RPMI8226 (cell line): ENCODE data around the gene TYR.
"Not testable (repeated sequence)": the region's sequence is repeated elsewhere in the genome, so short reads cannot be mapped to it uniquely, and the experiment has no call there.

ENCODE experiments used
- DNase-seq: peaks from one replicate; pipeline ENCODE4 v3.0.0-alpha.2; 2015

The TYR gene

DNA sequence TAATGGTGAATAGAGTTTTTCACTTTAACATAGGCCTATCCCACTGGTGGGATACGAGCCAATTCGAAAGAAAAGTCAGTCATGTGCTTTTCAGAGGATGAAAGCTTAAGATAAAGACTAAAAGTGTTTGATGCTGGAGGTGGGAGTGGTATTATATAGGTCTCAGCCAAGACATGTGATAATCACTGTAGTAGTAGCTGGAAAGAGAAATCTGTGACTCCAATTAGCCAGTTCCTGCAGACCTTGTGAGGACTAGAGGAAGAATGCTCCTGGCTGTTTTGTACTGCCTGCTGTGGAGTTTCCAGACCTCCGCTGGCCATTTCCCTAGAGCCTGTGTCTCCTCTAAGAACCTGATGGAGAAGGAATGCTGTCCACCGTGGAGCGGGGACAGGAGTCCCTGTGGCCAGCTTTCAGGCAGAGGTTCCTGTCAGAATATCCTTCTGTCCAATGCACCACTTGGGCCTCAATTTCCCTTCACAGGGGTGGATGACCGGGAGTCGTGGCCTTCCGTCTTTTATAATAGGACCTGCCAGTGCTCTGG, at the start of gene TYR:
Gene TYR, plus strand, starts transcription at position 185 of the 541 bp plus-strand sequence. Its CDS starts 79 bp downstream, at position 264.
- DNase-seq: no peak

DNA sequence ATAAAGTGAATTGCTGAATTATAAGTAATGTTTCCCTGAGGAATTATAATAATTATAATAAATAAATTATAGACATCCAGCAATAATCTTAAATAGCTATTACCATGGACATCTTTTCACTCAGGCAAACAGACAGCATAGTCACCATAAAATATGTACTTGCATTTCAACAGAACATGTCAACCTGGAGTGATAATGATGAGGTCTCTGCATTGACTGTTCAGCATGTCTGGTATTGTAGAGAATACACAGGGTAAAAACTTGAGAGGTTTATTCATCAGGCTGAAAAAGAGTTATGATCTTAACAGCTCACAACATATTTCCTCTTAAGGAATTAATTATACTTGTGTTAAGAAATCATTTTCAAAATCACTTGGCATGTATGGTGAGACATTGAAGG, 41.1 kb upstream of the TYR start:
- no peak for DNase-seq

DNA sequence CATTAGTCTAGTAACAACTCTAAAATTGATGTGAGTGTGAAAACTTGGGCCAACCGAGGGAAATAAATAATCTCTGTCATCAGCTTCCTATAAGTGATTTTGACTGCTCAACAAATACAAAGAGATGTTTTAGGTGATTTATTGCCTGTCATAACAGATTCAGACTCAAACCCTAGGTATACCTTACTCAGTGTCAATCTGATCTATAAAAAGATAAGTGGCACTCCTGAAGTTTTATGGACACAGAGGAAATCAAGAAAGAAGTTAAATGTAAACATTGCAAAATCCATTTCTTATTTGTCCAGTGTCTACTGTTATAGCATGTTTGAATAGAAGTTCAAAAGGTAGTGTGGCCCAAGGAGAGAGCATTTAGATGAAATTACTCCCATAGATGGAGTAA, 30.4 kb upstream of the TYR start:
- no peak for DNase-seq

DNA sequence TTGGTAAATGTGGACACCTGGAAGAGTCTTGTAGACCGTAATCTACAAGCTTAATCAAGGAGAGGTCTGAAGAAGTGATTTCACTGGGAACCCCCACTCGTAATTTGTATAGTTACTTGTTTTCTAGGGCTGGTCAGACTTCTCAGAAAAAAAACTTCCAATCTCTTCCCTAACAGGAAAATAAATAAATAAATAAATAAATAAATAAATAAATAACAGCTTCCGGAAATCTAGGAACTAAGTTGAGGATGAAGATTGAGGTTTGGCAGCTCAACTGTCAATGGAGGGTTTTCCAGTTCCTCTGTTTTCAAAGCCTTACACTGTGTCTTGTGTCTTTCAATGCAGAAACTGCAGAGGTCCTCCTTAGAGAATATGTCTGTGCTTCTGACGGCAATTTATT, 17.7 kb upstream of the TYR start:
- no peak for DNase-seq

DNA sequence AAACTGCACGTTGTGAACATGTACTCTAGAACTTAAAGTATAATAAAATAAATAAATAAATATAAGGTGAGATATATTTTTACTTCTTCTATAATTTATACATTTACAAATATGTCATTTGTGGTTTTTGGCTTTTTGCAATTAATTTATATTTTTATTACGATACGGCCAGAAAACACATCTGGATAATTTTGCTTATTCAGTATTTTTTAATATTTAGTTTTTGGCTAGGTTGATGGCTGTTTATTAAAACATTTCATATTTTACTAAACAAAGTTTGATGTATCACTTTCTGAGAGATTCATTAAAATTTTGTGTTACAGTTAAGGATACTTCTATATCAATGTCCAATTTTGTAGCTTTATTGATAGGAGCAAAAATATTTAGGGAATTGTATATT, 15.7 kb upstream of the TYR start:
- DNase-seq: no peak

DNA sequence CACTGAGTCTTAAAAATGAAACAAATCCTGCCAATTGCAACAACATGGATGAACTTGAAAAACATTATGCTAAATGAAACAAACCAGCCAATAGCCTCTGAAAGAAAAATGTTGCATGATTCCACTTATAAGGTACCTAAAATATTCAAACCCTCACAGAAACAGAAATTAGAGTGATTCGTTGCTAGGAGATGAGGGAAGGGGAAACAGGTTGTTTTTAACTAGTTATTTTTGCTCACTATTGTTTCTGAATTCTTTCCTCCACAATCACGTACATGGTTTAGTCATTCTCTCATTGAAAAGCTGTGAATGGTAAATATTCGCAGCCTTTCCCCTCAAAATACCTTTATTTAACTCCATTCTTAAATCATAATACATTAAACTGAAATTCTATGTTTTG, 14.0 kb upstream of the TYR start:
- no peak for DNase-seq

DNA sequence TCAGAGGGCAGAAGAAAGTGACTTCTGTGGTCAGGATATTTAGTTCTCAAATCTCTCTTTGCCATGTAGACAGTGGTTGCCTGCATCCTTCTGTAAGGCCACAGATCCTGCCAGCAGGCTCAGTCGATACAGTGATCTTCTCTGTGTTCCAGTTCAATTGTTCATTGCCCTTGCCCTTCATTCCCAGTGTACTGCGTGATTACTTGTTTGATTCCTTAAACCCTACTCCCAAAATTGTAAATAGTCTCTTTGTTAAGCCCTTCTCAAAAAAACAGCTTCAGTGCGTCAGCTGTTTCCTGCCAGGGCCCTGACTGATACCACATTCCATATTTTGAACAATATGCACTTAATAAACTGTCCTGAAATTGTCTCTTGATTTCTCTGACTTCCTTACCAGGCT, 9.3 kb upstream of the TYR start:
- no peak for DNase-seq

DNA sequence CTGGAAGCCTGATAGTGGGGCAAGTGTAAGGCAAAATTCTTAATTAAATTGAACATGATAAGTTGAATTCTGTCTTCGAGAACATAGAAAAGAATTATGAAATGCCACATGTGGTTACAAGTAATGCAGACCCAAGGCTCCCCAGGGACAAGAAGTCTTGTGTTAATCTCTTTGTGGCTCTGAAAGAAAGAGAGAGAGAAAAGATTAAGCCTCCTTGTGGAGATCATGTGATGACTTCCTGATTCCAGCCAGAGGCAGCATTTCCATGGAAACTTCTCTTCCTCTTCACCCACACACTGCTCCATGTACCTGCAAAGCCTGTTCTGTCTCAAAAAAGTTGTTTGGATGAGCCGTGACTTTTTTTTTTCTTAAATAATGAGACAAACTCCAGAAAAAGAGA, 1.9 kb upstream of the TYR start:
- DNase-seq: no peak

DNA sequence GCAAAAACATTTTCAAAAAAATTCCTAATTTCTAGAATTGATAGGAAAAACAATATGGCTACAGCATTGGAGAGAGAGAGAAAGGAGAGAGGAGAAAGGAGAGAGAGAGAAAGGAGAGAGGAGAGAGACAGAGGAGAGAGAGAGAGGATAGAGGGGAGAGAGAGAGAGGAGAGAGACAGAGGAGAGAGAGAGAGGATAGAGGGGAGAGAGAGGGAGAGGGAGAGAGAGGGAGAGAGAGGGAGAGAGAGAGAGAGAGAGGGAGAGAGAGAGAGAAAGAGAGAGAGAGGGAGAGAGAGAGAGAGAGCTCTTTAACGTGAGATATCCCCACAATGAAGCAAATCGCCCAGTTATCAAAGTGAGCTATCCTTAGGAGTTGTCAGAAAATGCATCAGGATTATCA, 737 bp upstream of the TYR start:
- no peak for DNase-seq

DNA sequence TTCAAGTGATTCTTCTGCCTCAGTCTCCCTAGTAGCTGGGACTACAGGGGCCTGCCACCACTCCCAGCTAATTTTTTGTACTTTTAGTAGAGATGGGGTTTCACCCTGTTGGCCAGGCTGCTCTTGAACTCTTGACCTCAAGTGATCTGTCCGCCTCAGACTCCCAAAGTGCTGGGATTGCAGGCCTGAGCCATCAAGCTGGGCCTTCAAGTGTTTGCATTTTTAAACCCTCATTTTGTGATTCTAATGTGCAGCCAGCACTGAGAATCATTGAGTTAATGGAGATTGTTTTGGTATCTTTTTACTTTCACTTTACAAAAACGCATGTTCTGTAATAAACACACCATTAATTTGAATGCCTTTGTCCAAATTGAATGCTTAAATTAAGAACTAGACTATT, 3.4 kb downstream of the TYR start:
- no peak for DNase-seq

DNA sequence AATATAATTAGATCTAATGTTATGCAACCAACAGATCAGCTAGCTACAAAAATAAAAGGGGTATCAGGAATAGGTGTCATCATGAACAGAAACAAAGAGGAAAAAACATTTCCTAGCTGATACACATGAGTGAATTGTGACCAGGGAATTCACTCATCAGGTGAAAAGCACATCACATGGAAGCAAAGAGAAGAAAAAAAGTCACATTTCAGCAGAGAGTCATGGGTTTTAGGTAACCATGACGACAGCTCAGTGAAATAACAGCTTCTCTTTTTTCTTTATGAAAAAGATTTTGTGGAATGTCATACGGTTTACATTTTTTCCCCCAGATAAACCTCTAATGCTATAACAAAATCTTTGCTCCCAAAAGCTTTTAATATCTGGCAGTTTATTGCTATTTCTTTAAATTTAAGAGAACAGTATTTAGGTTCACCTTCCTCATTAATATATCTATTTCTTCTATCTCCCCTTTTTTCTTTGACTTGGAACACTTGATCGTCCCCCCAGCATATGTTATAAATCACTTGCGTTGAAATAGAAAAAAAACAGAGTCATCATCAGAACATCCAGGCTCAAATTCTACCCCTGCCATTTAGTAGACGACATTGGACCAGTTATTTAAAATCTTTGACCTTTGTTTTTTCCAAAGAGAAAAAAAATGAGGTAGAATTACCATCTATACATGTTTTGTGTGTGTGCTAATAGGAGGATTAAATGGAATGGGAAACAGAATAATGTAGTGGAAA, 5.3 kb downstream of the TYR start:
- DNase-seq: no peak

DNA sequence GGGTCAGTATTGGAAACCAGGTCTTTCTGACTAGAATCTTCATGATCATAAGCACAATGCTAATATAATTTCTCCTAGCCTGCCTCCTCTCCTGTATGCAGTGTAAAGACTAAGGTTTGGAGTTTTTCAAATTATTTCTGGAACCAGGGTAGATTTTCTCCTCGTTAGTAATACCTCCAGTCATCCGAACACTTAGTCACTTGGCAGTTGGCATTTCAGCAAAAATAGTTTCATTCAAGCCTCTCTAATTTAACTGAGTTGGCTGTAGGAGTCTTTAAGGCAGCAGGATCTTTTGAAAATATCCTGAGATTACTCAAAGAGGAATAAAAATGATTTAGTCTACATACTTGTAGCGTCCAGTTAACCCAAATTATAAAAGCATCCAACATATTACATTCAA, 6.3 kb downstream of the TYR start:
- no peak for DNase-seq

DNA sequence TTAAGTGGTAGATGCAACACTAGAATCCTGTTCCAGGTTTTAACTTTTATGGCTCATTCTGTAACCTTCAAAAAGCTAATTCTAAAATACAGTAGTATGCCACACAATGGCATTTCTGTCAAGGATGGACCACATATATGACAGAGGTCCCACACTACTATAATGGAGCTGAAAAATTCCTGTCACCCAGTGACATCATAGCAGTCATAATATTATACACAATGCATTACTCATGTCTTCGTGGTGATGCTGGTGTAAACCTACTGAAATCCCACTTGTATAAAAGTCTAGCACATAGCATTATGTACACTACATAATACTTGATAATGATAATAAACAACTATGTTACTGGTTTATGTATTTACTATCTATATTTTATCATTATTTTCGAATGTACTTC, 12.1 kb downstream of the TYR start:
- DNase-seq: no peak

DNA sequence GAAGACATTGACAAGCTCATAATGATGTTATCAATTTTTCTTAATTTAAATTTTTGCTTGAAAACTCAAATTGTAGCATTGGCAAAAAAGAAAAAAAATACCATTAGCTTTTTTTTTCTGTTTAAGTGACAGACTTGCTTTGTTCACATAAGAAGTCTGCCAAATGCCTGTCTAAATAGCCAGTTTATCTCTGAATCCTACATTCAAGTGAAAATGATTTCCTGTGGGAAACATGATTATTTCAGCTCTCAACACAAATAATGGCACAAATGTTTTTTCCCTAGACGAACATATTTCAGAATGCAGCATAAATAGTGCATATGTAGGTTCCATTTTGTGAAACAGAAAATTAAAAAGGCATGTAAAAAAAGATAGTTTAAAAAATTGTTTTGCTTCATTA, 23.5 kb downstream of the TYR start:
- DNase-seq: no peak

DNA sequence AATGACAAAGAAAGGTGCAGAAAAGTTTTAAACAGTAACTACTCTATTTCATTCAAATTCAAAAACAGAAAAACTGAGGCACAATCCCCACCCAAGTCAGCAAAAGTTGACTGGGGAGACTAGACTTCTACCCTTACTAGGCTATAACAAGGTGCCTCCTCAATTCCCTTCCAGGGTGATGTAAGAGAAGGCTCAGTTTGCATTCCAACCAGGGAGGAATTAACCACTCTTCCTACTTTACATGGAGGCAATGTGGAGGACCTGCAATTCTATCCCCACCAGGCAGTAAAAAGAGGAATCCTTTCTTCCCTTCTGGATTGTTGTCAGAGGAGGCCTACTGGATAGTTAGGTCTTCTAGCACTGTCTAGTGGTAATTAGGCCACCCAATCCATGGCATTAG, 26.1 kb downstream of the TYR start:
- no peak for DNase-seq

DNA sequence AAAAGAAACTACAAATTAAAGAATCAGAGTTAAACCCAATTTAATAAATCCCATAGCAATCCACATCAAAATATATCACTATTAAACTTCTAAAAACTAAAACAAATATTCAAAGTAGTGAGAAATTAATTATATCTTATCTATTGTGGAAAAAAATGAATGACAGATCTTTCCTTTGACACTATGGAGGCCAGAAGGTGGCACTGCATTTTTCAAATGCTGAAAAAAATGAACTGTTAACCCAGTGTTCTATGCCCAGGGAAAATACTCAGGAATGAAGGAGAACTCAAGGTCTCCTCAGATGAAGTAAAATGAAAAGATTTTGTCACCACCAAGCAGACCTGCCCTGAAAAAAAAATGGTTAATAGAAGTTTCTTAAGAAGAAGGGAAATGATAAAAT, 27.7 kb downstream of the TYR start:
- DNase-seq: no peak

DNA sequence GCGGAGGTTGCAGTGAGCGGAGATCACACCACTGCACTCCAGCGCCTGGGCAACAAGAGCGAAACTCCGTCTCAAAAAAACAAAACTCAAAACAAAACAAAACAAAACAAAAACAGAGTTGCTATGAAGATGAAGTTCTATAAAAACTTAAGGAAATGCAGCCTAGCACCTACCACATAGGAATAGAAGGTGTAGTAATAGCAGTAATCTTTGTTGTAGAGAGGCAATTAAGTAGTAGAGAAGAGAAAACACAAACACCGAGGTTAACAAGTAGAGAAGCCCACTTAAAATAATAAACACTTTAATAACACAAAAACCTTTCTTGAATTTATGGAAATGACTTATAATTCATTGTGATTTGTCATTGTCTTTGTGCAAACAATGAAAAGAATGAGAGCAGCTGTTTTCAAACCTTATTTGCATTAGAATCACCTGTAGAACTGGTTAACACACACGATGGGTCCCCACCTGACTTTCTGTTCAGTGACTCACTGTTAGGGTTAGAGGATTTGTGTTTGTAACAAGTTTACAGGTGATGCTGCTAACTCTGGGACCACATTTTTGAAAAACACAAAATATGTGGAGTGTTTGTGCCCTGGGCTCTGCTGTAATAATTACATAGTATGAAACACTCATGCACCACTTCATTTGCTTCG, 43.1 kb downstream of the TYR start:
- DNase-seq: no peak

DNA sequence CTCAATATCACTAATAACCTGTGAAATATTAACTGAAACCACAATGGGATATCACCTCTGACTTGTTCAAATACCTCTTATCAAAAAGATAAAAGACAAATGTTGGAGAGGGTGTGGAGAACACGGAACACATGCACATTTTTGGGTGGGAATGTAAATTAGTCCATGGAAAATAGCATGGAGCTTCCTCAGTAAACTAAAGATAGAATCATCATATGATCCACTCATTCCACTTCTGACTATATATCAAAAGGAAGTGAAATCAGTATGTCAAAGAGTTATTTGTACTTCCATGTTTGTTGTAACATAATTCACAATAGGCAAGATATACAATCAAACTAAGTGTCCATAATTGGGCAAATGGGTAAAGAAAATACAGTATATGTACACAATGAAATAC, 57.4 kb downstream of the TYR start:
- no peak for DNase-seq

DNA sequence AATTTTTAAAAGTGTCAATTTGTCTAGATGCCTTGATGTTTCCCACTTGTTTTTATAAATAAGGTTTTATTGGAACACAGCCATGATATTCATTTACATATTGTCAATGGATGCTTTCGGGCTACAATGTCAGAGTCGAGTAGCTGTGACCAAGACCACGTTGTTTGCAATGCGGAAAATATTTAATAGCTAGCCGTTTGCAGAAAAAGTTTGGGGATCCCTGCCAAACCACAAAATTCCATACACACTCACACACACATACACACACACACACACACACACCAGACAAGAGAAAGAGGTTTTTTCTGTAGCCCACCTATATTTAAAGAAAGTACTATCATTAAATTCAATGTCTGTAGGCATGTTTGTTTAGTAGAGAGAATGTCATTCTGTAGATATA, 58.3 kb downstream of the TYR start:
- DNase-seq: no peak

DNA sequence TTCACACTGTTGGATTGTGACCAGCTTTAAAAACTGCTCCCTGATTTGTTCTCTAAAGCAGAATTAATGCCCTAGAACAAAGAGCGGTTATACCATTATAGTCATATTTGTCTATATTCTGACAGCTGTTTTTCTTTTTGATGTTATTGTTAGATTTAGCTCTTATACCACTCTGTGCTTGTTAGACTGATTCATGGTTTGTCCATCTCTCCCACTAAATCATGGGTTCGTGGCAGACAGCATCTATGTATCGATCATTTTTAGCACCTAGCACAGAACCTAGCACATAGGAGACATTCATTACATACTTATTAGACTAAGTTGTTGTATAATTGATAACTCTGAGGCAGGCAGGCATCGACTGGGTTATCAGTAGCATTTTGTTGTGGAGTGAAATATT, 69.3 kb downstream of the TYR start:
- DNase-seq: not testable (repeated sequence)

DNA sequence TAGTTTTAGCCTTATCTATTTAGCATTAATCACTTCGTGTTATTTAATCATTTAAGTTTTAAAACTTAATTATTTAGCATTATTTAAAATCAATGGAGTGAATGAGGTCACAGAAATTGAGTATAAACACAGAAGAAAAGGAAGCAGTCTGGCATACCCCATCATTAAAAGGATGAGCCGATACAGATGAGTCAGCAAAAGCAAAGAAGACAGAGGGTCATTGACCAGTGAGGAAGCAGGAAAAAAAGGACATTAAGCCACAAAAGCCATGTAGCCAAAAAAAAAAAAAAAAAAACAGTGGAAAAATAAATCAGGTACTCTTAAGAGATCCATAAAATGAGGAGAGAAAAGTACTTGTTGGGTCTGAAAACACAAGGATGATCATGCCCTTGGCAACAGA, 71.5 kb downstream of the TYR start:
- no peak for DNase-seq

DNA sequence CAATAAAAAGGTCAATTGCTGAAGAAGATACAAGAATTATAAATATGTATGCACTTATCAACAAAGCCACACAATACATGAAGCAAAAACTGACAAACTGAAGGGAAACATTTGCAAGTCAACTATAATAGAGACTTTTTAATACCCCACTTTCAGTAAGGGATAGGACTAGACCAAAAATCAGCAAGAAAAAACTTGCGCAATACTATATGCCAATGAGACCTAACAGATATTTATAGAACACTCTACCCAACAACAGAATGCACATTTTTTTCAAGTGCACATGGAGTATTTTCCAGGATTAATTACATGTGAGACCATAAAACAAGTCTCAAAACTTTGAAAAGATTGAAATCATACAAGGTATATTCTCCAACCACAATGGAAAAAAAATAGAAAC, 83.8 kb downstream of the TYR start:
- not testable (repeated sequence) for DNase-seq

DNA sequence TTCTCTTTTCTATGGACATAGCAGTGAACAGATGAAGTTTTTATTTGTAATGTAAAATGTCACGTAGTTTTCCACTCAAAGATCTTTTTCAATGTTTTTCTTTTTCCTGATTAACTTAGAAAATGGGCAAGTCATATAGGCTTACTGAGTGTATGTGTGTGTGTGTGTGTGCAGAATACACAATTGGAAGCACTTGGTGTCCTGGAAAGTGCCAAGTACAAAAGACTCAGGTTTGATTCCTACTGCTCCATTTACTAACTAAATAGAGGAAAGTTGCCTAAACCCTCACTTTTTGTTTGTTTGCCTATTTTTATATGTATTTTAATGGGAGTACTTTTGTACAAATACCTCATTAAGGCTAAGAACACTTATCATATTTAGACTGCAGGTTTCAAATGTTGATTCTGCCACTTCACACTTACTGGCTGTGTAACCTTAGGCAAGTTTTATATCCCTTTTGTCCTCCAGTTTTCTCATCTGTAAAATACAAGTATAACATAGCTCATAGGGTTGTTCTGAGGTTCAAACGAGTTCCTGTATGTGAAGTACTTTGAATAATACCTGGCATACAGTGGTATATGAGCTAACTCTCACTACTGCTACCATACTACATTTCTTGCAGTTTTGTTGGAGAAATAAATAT, 90.1 kb downstream of the TYR start:
- no peak for DNase-seq

DNA sequence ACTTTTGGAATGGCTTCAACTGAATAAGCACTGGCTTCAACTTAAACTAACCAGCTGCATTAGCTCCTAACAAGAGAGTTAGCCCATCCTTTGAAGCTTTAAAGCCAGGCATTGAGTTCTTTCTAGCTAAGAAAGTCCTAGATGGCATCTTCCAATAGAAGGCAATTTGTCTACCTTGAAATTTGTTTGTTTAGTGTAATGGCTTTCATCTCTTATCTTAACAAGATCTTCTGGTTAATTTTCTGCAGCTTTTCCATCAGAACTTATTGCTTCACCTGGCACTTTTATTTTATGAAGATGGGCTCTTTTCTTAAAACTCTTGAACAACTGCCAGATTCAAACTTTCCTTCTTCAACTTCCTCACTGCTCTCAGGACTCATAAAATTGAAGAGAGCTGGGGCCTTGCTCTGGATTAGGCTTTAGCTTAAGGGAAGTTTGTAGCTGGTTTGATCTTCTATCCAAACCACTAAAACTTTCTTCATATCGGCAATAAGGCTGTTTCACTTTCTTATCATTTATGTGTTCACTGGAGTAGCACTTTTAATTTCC, 94.9 kb downstream of the TYR start:
- DNase-seq: not testable (repeated sequence)
